ENCODE results near the gene PIM1. TPM values are rescaled to one million over a fixed set of nuclear protein-coding genes. Genes with fewer than 3 reads are reported as not detected.

Gene PIM1
- total RNA-seq, 1 donor from 2014 or later: 9.1 TPM

- H3K9ac ChIP-seq: no peak overlapping the region
- Mint-ChIP-seq H3K27ac (no peak overlapping the region), H3K4me3 (no peak overlapping the region), H3K4me1 (peaks cover 8% of the 10 kb centered on the region), H3K36me3 (no peaks in the 10 kb centered on the region), H3K27me3 (ENCODE audit: insufficient read depth, low read depth) (peaks cover 6% of the 10 kb centered on the region), H3K9me3 (no peaks in the 10 kb centered on the region)
- H4K20me1 ChIP-seq (ENCODE audit: low read depth): no peaks in the 10 kb centered on the region
- no peaks in the 10 kb centered on the region for H3F3A ChIP-seq (ENCODE audit: low read depth)
- no peak for DNase-seq (ENCODE audit: low spot score)
- H3K27ac ChIP-seq: no peak overlapping the region
- H3K4me2 ChIP-seq: no peak overlapping the region
- H3K36me3 ChIP-seq: no peaks in the 10 kb centered on the region
- no peaks in the 10 kb centered on the region for H3K79me2 ChIP-seq (ENCODE audit: low read depth)
- H3K4me3 ChIP-seq: no peak overlapping the region
- no peaks in the 10 kb centered on the region for H3K9me3 ChIP-seq (ENCODE audit: low read depth)
- no peak overlapping the region for H2AFZ ChIP-seq (replicated peaks)
- H3K4me1 ChIP-seq: no peaks in the 10 kb centered on the region
- TF ChIP-seq EZH2 (IDR thresholded peaks at IDR 0.05) (no peak), CTCF (IDR thresholded peaks at IDR 0.05) (no peak), EZH2phosphoT487 (IDR thresholded peaks at IDR 0.05) (no peak)
- no peaks in the 10 kb centered on the region for H3K27me3 ChIP-seq
Observed at GRCh38 chr6:37206622-37207021, 36.7 kb downstream of the PIM1 start.

GRCh38 chr6:37207903-37208456, 38.0 kb downstream of the PIM1 start:
- no peaks in the 10 kb centered on the region for H3K36me3 ChIP-seq
- peaks cover 8% of the 10 kb centered on the region for H3K4me1 Mint-ChIP-seq
- no peak overlapping the region for H2AFZ ChIP-seq (replicated peaks)
- TF ChIP-seq EZH2phosphoT487 (IDR thresholded peaks at IDR 0.05): no peak
- TF ChIP-seq CTCF (IDR thresholded peaks at IDR 0.05): peak; percentile 78
- no peak for TF ChIP-seq EZH2 (IDR thresholded peaks at IDR 0.05)
- H3K27ac Mint-ChIP-seq: no peak overlapping the region
- no peak overlapping the region for H3K4me3 ChIP-seq
- no peaks in the 10 kb centered on the region for H3K4me1 ChIP-seq
- no peaks in the 10 kb centered on the region for H3K9me3 ChIP-seq (ENCODE audit: low read depth)
- no peak overlapping the region for H3K27ac ChIP-seq
- H3K4me2 ChIP-seq: no peak overlapping the region
- no peaks in the 10 kb centered on the region for H3K27me3 ChIP-seq
- peak overlapping the region; percentile 1 for H3K4me3 Mint-ChIP-seq
- no peaks in the 10 kb centered on the region for H4K20me1 ChIP-seq (ENCODE audit: low read depth)
- peaks cover 10% of the 10 kb centered on the region for H3K27me3 Mint-ChIP-seq (ENCODE audit: insufficient read depth, low read depth)
- no peaks in the 10 kb centered on the region for H3K9me3 Mint-ChIP-seq
- no peaks in the 10 kb centered on the region for H3K36me3 Mint-ChIP-seq
- H3K79me2 ChIP-seq (ENCODE audit: low read depth): no peaks in the 10 kb centered on the region
- peak; percentile 82 for DNase-seq (ENCODE audit: low spot score)
- no peaks in the 10 kb centered on the region for H3F3A ChIP-seq (ENCODE audit: low read depth)
- H3K9ac ChIP-seq: no peak overlapping the region

- Histone ChIP-seq H3K27ac (no peak overlapping the region), H3K9me3 (ENCODE audit: low read depth) (no peaks in the 10 kb centered on the region), H3K9ac (no peak overlapping the region), H3K27me3 (no peaks in the 10 kb centered on the region), H3K4me1 (no peaks in the 10 kb centered on the region), H4K20me1 (ENCODE audit: low read depth) (no peaks in the 10 kb centered on the region), H3K36me3 (no peaks in the 10 kb centered on the region), H3F3A (ENCODE audit: low read depth) (no peaks in the 10 kb centered on the region), H3K79me2 (ENCODE audit: low read depth) (no peaks in the 10 kb centered on the region), H3K4me3 (no peak overlapping the region), H2AFZ (replicated peaks) (no peak overlapping the region), H3K4me2 (no peak overlapping the region)
- H3K27me3 Mint-ChIP-seq (ENCODE audit: insufficient read depth, low read depth): peaks cover 10% of the 10 kb centered on the region
- TF ChIP-seq CTCF (IDR thresholded peaks at IDR 0.05) (no peak), EZH2phosphoT487 (IDR thresholded peaks at IDR 0.05) (no peak)
- H3K4me3 Mint-ChIP-seq: no peak overlapping the region
- no peak overlapping the region for H3K27ac Mint-ChIP-seq
- no peaks in the 10 kb centered on the region for H3K9me3 Mint-ChIP-seq
- no peaks in the 10 kb centered on the region for H3K36me3 Mint-ChIP-seq
- no peak for DNase-seq (ENCODE audit: low spot score)
- peaks cover 8% of the 10 kb centered on the region for H3K4me1 Mint-ChIP-seq
Observed at GRCh38 chr6:37208793-37209192, 38.8 kb downstream of the PIM1 start.
